Measurements from ENCODE around the gene ITPR2. TPM values are rescaled to one million over a fixed set of nuclear protein-coding genes. Genes with fewer than 3 reads are reported as not detected.

The ITPR2 gene
- total RNA-seq, 2 donors from 2014 or later: 14.8 to 74.4 TPM

DNA sequence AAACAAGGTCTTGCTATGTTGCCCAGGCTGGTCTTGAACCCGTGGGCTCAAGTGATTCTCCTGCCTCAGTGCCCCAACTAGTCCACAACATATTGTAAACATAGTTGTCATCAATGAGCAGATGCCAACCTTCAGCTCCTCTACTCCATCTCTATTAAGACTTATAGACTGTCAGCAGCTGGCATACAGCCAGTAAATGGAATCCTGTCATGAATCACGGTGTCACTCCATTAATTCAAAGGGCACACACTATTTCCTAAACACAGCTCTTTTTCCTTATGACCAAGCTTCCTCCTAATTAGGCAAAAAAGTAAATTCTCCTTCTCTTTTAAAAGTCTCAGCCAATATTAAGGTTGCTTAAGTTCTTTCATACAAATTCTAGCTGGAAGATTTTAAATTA, 111.2 kb downstream of the ITPR2 start:
- no peaks in the 10 kb centered on the region for H3K36me3 ChIP-seq (ENCODE audit: control insufficient read depth, insufficient read depth, low read length)
- Mint-ChIP-seq H3K36me3 (ENCODE audit: low read depth) (peaks cover 2% of the 10 kb centered on the region), H3K4me3 (no peak overlapping the region), H3K4me1 (no peaks in the 10 kb centered on the region), H3K27ac (no peak overlapping the region), H3K27me3 (ENCODE audit: insufficient read depth) (no peaks in the 10 kb centered on the region), H3K9me3 (no peaks in the 10 kb centered on the region)
- no peak for DNase-seq
- H3K4me3 ChIP-seq (ENCODE audit: low read length): no peak overlapping the region
- H3K9ac ChIP-seq (ENCODE audit: extremely low read depth, low read length, poor library complexity, severe bottlenecking): no peak overlapping the region
- TF ChIP-seq, protein P1, sequence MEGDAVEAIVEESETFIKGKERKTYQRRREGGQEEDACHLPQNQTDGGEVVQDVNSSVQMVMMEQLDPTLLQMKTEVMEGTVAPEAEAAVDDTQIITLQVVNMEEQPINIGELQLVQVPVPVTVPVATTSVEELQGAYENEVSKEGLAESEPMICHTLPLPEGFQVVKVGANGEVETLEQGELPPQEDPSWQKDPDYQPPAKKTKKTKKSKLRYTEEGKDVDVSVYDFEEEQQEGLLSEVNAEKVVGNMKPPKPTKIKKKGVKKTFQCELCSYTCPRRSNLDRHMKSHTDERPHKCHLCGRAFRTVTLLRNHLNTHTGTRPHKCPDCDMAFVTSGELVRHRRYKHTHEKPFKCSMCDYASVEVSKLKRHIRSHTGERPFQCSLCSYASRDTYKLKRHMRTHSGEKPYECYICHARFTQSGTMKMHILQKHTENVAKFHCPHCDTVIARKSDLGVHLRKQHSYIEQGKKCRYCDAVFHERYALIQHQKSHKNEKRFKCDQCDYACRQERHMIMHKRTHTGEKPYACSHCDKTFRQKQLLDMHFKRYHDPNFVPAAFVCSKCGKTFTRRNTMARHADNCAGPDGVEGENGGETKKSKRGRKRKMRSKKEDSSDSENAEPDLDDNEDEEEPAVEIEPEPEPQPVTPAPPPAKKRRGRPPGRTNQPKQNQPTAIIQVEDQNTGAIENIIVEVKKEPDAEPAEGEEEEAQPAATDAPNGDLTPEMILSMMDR (conservative IDR thresholded peaks at IDR 0.05): no peak
- H3K27ac ChIP-seq (ENCODE audit: low read depth, low read length): no peak overlapping the region
- no peaks in the 10 kb centered on the region for H3K27me3 ChIP-seq (ENCODE audit: control insufficient read depth, insufficient read depth, low read length, poor library complexity, severe bottlenecking)
- H3K9me3 ChIP-seq (ENCODE audit: control insufficient read depth, low read length): no peaks in the 10 kb centered on the region
- no peaks in the 10 kb centered on the region for H3K4me1 ChIP-seq (ENCODE audit: control insufficient read depth, insufficient read depth, low read length)
- 94 to 95% methylated on average over 2 of the region's 2 CpGs for WGBS, 2 experiments (ENCODE audit: insufficient coverage in 1 of 2, insufficient read length in 1 of 2)

GRCh38 chr12:26719852-26720251, 113.1 kb downstream of the ITPR2 start:
- Histone ChIP-seq H3K9ac (ENCODE audit: extremely low read depth, low read length, poor library complexity, severe bottlenecking) (no peak overlapping the region), H3K4me1 (ENCODE audit: control insufficient read depth, insufficient read depth, low read length) (no peaks in the 10 kb centered on the region), H3K27me3 (ENCODE audit: control insufficient read depth, insufficient read depth, low read length, poor library complexity, severe bottlenecking) (no peaks in the 10 kb centered on the region), H3K9me3 (ENCODE audit: control insufficient read depth, low read length) (no peaks in the 10 kb centered on the region), H3K36me3 (ENCODE audit: control insufficient read depth, insufficient read depth, low read length) (no peaks in the 10 kb centered on the region), H3K4me3 (ENCODE audit: low read length) (no peak overlapping the region), H3K27ac (ENCODE audit: low read depth, low read length) (no peak overlapping the region)
- Mint-ChIP-seq H3K36me3 (ENCODE audit: low read depth) (peaks cover 5% of the 10 kb centered on the region), H3K4me1 (no peaks in the 10 kb centered on the region), H3K9me3 (no peaks in the 10 kb centered on the region), H3K27ac (no peak overlapping the region), H3K4me3 (no peak overlapping the region), H3K27me3 (ENCODE audit: insufficient read depth) (no peaks in the 10 kb centered on the region)
- no peak for DNase-seq
- TF ChIP-seq, protein P1 (conservative IDR thresholded peaks at IDR 0.05): peak; percentile 68
- WGBS, 2 experiments (ENCODE audit: insufficient coverage in 1 of 2, insufficient read length in 1 of 2): no CpG with 5 or more reads among the region's 1 CpG

- no peaks in the 10 kb centered on the region for H3K36me3 ChIP-seq (ENCODE audit: control insufficient read depth, insufficient read depth, low read length)
- no peak overlapping the region for H3K4me3 Mint-ChIP-seq
- no peak overlapping the region for H3K9ac ChIP-seq (ENCODE audit: extremely low read depth, low read length, poor library complexity, severe bottlenecking)
- TF ChIP-seq, protein P1 (conservative IDR thresholded peaks at IDR 0.05): no peak
- peaks cover 9% of the 10 kb centered on the region for H3K36me3 Mint-ChIP-seq (ENCODE audit: low read depth)
- H3K27me3 Mint-ChIP-seq (ENCODE audit: insufficient read depth): no peaks in the 10 kb centered on the region
- no peaks in the 10 kb centered on the region for H3K27me3 ChIP-seq (ENCODE audit: control insufficient read depth, insufficient read depth, low read length, poor library complexity, severe bottlenecking)
- 73 to 93% methylated on average over 2 of the region's 2 CpGs for WGBS, 2 experiments (ENCODE audit: insufficient coverage in 1 of 2, insufficient read length in 1 of 2)
- peaks cover 10% of the 10 kb centered on the region for H3K4me1 Mint-ChIP-seq
- H3K4me3 ChIP-seq (ENCODE audit: low read length): no peak overlapping the region
- peaks cover 6% of the 10 kb centered on the region for H3K4me1 ChIP-seq (ENCODE audit: control insufficient read depth, insufficient read depth, low read length)
- H3K9me3 Mint-ChIP-seq: no peaks in the 10 kb centered on the region
- H3K27ac ChIP-seq (ENCODE audit: low read depth, low read length): no peak overlapping the region
- DNase-seq: no peak
- H3K9me3 ChIP-seq (ENCODE audit: control insufficient read depth, low read length): no peaks in the 10 kb centered on the region
- no peak overlapping the region for H3K27ac Mint-ChIP-seq
These were observed 115.2 kb downstream of the ITPR2 start for GRCh38 chr12:26717757-26718156.

Data from endodermal cell (in vitro differentiated cells).